GM12891 (cell line): ENCODE measurements around the gene CATSPER1.

Source experiments
- PAX5 ChIP-seq: IDR thresholded peaks from 2 replicates; pipeline ENCODE4 v1.6.1; 2011; ENCODE audit warnings: low read length, moderate library complexity, mild to moderate bottlenecking; ENCODE audit not compliant: insufficient read depth, severe bottlenecking
- POLR2A ChIP-seq: IDR thresholded peaks from 2 replicates; pipeline ENCODE4 v1.6.1; 2011; ENCODE audit warnings: low read depth, low read length, control low read depth
- POLR2AphosphoS5 ChIP-seq: IDR thresholded peaks from 2 replicates; pipeline ENCODE4 v1.6.1; 2011; ENCODE audit warnings: low read depth, low read length, control low read depth
- SPI1 ChIP-seq: IDR thresholded peaks from 2 replicates; pipeline ENCODE4 v1.6.1; 2011; ENCODE audit warnings: low read depth, low read length, control low read depth
- TAF1 ChIP-seq: IDR thresholded peaks from 2 replicates; pipeline ENCODE4 v1.6.1; 2011; ENCODE audit warnings: low read depth, low read length, control low read depth

- no peak for TF ChIP-seq TAF1
- TF ChIP-seq POLR2A: no peak
- TF ChIP-seq POLR2AphosphoS5: no peak
- TF ChIP-seq PAX5: no peak
- TF ChIP-seq SPI1: no peak
These were observed 54.2 kb downstream of the CATSPER1 start for GRCh38 chr11:65972116-65972515.
